Activated CD4-positive, alpha-beta T cell treated with anti-CD3 and anti-CD28 coated beads, Interleukin-2, Interleukin-4, amounts not matched to agents 100 ng/mL and 50 ng/mL, durations not matched to agents 16 hours and 8 hours (primary cell): ENCODE data around the gene TNFRSF11A.
A peak's percentile ranks its signal among the peaks of the same experiment; 100 is the strongest.

Experiments
- DNase-seq: peaks from one replicate; pipeline ENCODE4 v3.0.0-alpha.2; 2020; ENCODE audit warnings: low spot score

Gene TNFRSF11A

GRCh38 chr18:62324917-62325805, at the start of gene TNFRSF11A:
TNFRSF11A (plus strand) TSS chr18:62325310; CDS start chr18:62325353, 43 bp downstream.
- DNase-seq = peak; percentile 68

GRCh38 chr18:62277045-62277444, 48.1 kb upstream of the TNFRSF11A start:
- no peak for DNase-seq

- DNase-seq = no peak
These were observed 45.5 kb upstream of the TNFRSF11A start for GRCh38 chr18:62279561-62279960.

DNA sequence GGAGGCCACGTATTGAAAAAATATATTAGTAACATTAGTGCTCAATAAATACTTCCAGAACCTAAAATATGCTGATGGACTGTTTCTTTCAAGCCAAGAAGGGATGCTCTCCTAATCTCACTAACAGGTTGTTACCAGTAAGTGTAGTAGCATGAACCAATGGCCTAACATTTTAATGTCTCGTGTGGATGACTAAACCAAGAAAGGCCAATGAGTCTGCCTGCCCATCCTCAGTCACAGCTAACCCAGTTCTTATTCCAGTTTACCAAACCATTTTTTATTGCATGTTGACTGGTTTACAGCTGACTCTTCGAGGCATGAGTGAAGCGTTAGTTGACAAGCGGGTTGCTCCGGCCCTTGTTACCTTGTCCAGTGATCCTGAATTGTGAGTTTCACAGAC, 45.1 kb upstream of the TNFRSF11A start:
- DNase-seq = no peak

- DNase-seq = no peak
These were observed 44.3 kb upstream of the TNFRSF11A start for GRCh38 chr18:62280786-62281185.

DNA sequence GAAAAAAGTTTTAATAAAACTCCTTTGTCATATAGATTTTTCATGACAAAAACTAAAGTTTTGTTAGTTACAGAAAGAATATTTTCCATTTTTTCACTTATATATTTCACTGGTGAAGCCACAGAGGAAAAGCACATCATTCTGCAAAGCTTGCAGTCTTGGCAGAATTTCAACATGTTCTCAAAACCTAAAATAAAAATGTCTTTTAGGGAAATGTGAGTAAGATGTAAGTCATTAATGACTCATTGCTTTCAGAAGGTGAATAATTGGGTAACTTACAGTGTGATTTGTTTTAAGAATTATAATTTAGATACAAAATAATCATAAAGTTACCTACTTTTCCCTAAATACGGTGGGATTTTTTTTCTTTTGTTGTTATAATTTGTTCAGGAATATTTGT, 43.4 kb upstream of the TNFRSF11A start:
- DNase-seq = peak; percentile 45

DNA sequence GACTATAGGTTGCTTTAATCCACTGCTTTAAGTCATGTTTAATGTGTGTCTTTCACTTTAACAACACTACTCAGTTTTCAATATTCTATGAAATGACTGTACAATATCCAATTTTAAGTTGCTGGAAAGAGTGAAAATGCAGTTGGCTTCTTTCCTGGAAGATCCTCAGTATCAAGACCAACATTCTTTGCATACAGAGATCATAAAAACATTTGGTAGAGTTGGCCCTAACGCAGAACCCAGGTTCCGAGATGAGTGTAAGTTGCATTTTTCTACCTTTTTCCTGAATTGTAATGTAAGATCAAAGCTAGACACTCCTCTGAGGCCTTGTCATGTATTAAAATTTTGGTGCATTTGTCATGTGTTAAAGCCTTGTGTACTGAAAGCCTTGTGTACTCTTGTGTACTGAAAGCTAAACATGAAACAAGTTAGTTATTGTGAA, 42.9 kb upstream of the TNFRSF11A start:
- peak; percentile 42 for DNase-seq

GRCh38 chr18:62284637-62285036, 40.5 kb upstream of the TNFRSF11A start:
- no peak for DNase-seq

- no peak for DNase-seq
These were observed 39.8 kb upstream of the TNFRSF11A start for GRCh38 chr18:62285281-62285680.

- no peak for DNase-seq
These were observed 37.1 kb upstream of the TNFRSF11A start for GRCh38 chr18:62287781-62288664.

DNA sequence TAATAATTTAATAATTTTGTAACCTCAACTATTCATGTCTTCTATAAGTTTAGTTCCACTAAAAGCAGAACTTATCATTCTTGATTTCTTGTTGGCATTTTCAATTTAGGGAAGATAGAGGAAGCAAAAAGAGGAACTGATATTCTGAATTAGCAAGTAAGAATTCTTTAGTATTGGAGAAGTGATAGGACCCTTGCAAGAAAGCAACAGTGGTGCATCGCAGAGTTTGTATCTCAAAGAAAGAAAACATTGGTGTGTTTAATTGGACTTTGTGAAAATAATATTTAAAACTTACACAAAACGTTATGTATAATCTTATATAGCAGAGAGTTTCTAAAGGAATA, 36.5 kb upstream of the TNFRSF11A start:
- no peak for DNase-seq

DNA sequence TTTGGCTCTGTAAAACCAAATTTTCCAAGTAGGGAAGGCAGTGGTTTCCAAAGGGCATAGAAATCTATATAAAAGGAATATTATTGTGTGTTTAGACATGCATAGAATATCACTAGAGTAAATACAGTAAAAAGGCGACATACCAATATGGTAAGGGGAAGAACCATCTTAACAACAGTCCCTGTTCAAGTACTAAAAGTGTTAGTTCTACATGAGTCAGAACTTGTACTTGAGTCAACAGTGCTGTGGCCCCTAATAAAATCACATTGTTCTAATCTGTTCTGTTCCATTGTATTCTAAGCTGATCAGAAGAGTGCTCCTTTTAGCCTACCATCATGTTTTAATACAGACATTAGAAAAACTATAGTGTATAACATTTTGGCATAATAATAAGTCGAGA, 36.1 kb upstream of the TNFRSF11A start:
- DNase-seq = peak; percentile 16

- no peak for DNase-seq
These were observed 31.0 kb upstream of the TNFRSF11A start for GRCh38 chr18:62294073-62294472.

DNA sequence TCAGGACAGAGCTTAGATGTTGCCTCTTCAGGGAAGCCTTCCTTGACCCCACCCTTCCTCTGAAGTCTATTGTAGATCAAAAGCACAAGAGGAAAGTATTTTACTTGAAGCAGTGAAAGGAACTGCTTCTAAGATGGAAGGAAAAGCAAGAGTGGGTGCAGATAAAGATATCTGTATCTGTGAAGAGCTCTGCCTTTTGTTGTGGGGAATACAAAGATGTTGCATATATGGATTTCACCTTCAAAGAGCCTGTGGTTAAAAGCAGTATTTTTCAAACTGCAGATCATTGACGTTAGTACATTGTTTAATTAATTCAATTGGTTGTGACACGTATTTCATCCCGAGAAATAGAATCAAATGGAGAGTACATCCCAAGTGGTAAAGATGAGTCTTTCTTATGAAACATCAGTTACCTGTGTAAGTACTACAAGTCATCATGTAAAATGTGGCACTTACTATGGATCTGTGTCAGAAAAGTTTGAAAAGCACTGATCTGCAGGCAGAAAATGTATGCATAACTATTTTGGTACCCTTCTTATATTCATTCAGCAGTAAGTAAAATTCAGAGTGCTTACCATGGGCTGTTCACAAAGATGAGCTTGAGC, 24.6 kb upstream of the TNFRSF11A start:
- DNase-seq = no peak

- no peak for DNase-seq
These were observed 23.8 kb upstream of the TNFRSF11A start for GRCh38 chr18:62301322-62301721.

DNA sequence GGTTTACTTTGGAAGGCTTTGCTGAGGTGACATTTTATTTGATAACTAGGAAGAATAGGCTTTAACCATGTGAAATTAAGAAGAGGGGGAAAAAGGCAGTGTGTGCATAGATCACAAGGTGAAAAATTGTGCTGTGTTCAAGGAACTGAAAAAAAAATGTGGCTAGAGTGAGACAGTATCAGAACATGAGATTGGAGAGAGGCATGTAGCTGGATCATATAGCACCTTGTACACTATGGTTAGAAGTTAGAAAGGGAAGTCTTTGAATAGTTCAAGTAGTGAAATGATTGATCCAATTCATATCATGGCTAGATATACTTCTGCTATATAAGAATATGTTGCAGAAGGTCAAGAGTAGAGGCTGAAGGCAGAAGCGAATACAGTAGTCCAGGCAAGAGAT, 12.3 kb upstream of the TNFRSF11A start:
- DNase-seq = no peak

GRCh38 chr18:62318228-62319180, 6.6 kb upstream of the TNFRSF11A start:
- DNase-seq = no peak

- DNase-seq = no peak
These were observed 3.9 kb upstream of the TNFRSF11A start for GRCh38 chr18:62321201-62321600.

GRCh38 chr18:62323483-62324180, 1.5 kb upstream of the TNFRSF11A start:
- no peak for DNase-seq

DNA sequence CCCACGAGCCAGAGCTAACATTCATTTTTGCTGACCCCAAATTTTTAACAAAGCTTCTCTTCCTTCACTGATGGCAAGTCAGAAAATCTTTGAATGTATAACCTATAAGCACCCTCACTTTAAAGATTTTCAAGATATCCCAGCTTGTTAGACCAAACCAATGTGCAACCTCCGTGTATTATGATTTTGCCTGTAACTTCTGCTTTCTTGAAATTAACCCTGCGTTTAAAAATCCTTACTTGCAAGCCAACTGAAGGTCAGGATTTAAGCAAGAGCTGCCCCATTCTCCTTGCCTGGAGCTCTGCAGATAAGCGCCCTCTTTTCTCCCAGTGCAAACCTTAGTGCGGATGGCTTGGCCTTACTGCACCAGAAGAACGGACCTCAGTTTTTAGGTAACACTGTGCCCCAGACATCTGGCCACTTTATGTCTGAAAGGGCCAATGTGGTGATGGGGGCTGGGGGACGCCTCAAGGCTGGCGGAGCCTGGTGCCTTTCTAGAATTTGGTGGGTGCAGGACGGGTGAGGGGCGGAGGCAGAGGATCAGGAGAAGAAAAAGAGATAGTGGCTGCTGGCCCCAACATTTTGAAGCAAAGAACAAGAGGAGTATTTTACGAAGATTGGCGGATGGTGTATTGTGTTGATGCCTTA, 805 bp upstream of the TNFRSF11A start:
- DNase-seq = no peak
